Uterus (tissue), 4 donors: ENCODE results near the gene YPEL2. TPM values are rescaled to one million over a fixed set of nuclear protein-coding genes. Genes with fewer than 3 reads are reported as not detected.

Experiments
- DNase-seq, 2 donors: peaks; one replicate each; pipeline ENCODE4 v3.0.0-alpha.2; 2019 to 2020
- H3K27ac ChIP-seq, 2 donors: fragments of 200-600 bp; sonication (generic); 1 replicate in 1 of 2; 2 replicates in 1 of 2; pipeline ENCODE4 v1.5.1; 2016 to 2018
- H3K27me3 ChIP-seq, 2 donors: fragments of 200-600 bp; sonication (generic); one replicate each; pipeline ENCODE4 v1.5.1; 2018 to 2019; ENCODE audit warnings: control low read depth in 1 of 2
- H3K36me3 ChIP-seq, 2 donors: fragments of 200-600 bp; sonication (generic); one replicate each; pipeline ENCODE4 v1.5.1; 2019; ENCODE audit warnings: control low read depth in 1 of 2
- H3K4me1 ChIP-seq, 2 donors: fragments of 200-600 bp; sonication (generic); one replicate each; pipeline ENCODE4 v1.5.1; 2018 to 2019; ENCODE audit warnings: control low read depth in 1 of 2
- H3K4me3 ChIP-seq, 2 donors: fragments of 200-600 bp; sonication (generic); 1 replicate in 1 of 2; 2 replicates in 1 of 2; pipeline ENCODE4 v1.5.1; 2018 to 2019; ENCODE audit warnings: mild to moderate bottlenecking in 1 of 2
- H3K9me3 ChIP-seq, 2 donors: fragments of 200-600 bp; sonication (generic); one replicate each; pipeline ENCODE4 v1.5.1; 2019; ENCODE audit warnings: control low read depth in 1 of 2
- CTCF ChIP-seq, 4 experiments: fragments of 200-600 bp in 2 of 4; fragments of 450-650 bp in 2 of 4; sonication (generic) in 2 of 4; IDR thresholded peaks; one replicate each; pipeline ENCODE4 v1.5.1; 2016 to 2019; ENCODE audit warnings: antibody characterized with exemption in 4 of 4, mild to moderate bottlenecking in 2 of 4, moderate library complexity in 1 of 4
- POLR2A ChIP-seq, 2 donors: fragments of 450-650 bp; IDR thresholded peaks; one replicate each; pipeline ENCODE4 v1.6.1; 2016; ENCODE audit warnings: antibody characterized with exemption in 2 of 2, mild to moderate bottlenecking in 1 of 2, moderate library complexity in 1 of 2
- intact Hi-C: fragments of 100-400 bp; cut with DNase I; formaldehyde crosslinking; loops from one replicate; pipeline ENCODE4 v1.15.1; 2023; ENCODE audit warnings: low total_unique reads
- total RNA-seq, 4 donors: library from RNA; depleted of rRNA in 3 of 4; stranded (reverse); fragments of >200 nt in 3 of 4; gene quantifications; one replicate each; pipeline versions ENCODE4 v1.1.0 to v1.2.4, GENCODE V29; 2014 to 2023
- donor health status: DM: yes; HTN: yes; CAD: no.

YPEL2 gene
- total RNA-seq, 4 donors from 2014 or later: 21.2 to 91.7 (median 25.0) TPM

- Histone ChIP-seq H3K27me3 (no peaks in the 10 kb centered on the region), H3K36me3 (no peaks in the 10 kb centered on the region), H3K9me3 (no peaks in the 10 kb centered on the region), H3K27ac (peak overlapping the region; percentile 91 to 96), H3K4me1 (peaks cover 52 to 65% of the 10 kb centered on the region in 2 donors), H3K4me3 (no peak overlapping the region)
- DNase-seq: no peak
- TF ChIP-seq CTCF (IDR thresholded peaks at IDR 0.05): no peak
- no peak for TF ChIP-seq POLR2A (IDR thresholded peaks at IDR 0.05)
- intact Hi-C loops: no loop called here
Observed at GRCh38 chr17:59368218-59368857, 36.9 kb downstream of the YPEL2 start.

GRCh38 chr17:59369031-59369975, 37.8 kb downstream of the YPEL2 start:
- peak overlapping the region; percentile 91 to 96 for H3K27ac ChIP-seq
- intact Hi-C loops: no loop called here

GRCh38 chr17:59370593-59371299, 39.3 kb downstream of the YPEL2 start:
- Histone ChIP-seq H3K4me1 (peaks cover 47 to 63% of the 10 kb centered on the region in 2 donors), H3K9me3 (no peaks in the 10 kb centered on the region), H3K27ac (peak overlapping the region; percentile 91 to 96), H3K27me3 (no peaks in the 10 kb centered on the region), H3K4me3 (no peak overlapping the region), H3K36me3 (no peaks in the 10 kb centered on the region)
- no peak for DNase-seq
- intact Hi-C loops: no loop called here
- TF ChIP-seq POLR2A (IDR thresholded peaks at IDR 0.05) (no peak), CTCF (IDR thresholded peaks at IDR 0.05) (no peak)

More at GRCh38 chr17:59369031-59369975, 37.8 kb downstream of the YPEL2 start:
- TF ChIP-seq POLR2A (IDR thresholded peaks at IDR 0.05) (no peak), CTCF (IDR thresholded peaks at IDR 0.05) (no peak)
- DNase-seq: no peak
- Histone ChIP-seq H3K9me3 (no peaks in the 10 kb centered on the region), H3K27me3 (no peaks in the 10 kb centered on the region), H3K4me1 (peaks cover 54 to 68% of the 10 kb centered on the region in 2 donors), H3K4me3 (no peak overlapping the region), H3K36me3 (no peaks in the 10 kb centered on the region)

GRCh38 chr17:59371416-59372100, 40.1 kb downstream of the YPEL2 start:
- no peak overlapping the region for H3K4me3 ChIP-seq
- H3K4me1 ChIP-seq: peaks cover 40 to 57% of the 10 kb centered on the region in 2 donors
- H3K9me3 ChIP-seq: no peaks in the 10 kb centered on the region
- peak; percentile 53 to 61 for DNase-seq
- no peak for TF ChIP-seq CTCF (IDR thresholded peaks at IDR 0.05)
- TF ChIP-seq POLR2A (IDR thresholded peaks at IDR 0.05): peak in 1 of 2 donors; percentile 21
- H3K27me3 ChIP-seq: no peaks in the 10 kb centered on the region
- intact Hi-C loops: no loop called here
- peak overlapping the region; percentile 91 to 96 for H3K27ac ChIP-seq
- H3K36me3 ChIP-seq: no peaks in the 10 kb centered on the region
